Progenitor cell of endocrine pancreas (in vitro differentiated cells): ENCODE data around the gene C9orf43. TPM values are rescaled to one million over a fixed set of nuclear protein-coding genes. Genes with fewer than 3 reads are reported as not detected.
"Not testable (repeated sequence)": the region's sequence is repeated elsewhere in the genome, so short reads cannot be mapped to it uniquely, and the experiment has no call there.

Source experiments
- DNase-seq: peaks from one replicate; pipeline ENCODE4 v3.0.0; 2021; ENCODE audit warnings: low spot score; ENCODE audit not compliant: unreplicated experiment
- H3K27ac Mint-ChIP-seq: 2 replicates; pipeline ENCODE4 v1.8.0; 2021; ENCODE audit warnings: mild to moderate bottlenecking, moderate library complexity, mixed read lengths
- H3K27me3 Mint-ChIP-seq: 2 replicates; pipeline ENCODE4 v1.8.0; 2021; ENCODE audit warnings: mixed read lengths
- H3K36me3 Mint-ChIP-seq: 2 replicates; pipeline ENCODE4 v1.8.0; 2022; ENCODE audit warnings: mixed read lengths; ENCODE audit not compliant: insufficient read depth
- H3K4me1 Mint-ChIP-seq: 2 replicates; pipeline ENCODE4 v1.8.0; 2021; ENCODE audit warnings: low read depth, mixed read lengths
- H3K4me3 Mint-ChIP-seq: 2 replicates; pipeline ENCODE4 v1.8.0; 2021; ENCODE audit warnings: low read depth, mild to moderate bottlenecking, moderate library complexity, mixed read lengths
- H3K9me3 Mint-ChIP-seq: 2 replicates; pipeline ENCODE4 v1.8.0; 2021; ENCODE audit warnings: low read depth, mixed read lengths
- CTCF ChIP-seq: fragments of 200-600 bp; sonication (generic); IDR thresholded peaks from one replicate; pipeline ENCODE4 v1.5.0; 2021; ENCODE audit warnings: antibody characterized with exemption, mild to moderate bottlenecking; ENCODE audit not compliant: unreplicated experiment
- total RNA-seq: library from RNA; stranded (reverse); gene quantifications from 2 replicates; pipeline ENCODE4 v1.2.1, GENCODE V29; 2021

C9orf43 gene
- total RNA-seq, 1 donor from 2014 or later = 1.6 TPM

GRCh38 chr9:113403646-113404045, 6.9 kb upstream of the C9orf43 start:
- Mint-ChIP-seq H3K27me3 (no peaks in the 10 kb centered on the region), H3K36me3 (peaks cover 10% of the 10 kb centered on the region), H3K4me1 (peaks cover 24% of the 10 kb centered on the region), H3K4me3 (no peak overlapping the region), H3K9me3 (no peaks in the 10 kb centered on the region), H3K27ac (no peak overlapping the region)
- no peak for TF ChIP-seq CTCF
- DNase-seq = no peak

GRCh38 chr9:113406353-113406752, 4.2 kb upstream of the C9orf43 start:
- not testable (repeated sequence) for DNase-seq, H3K27ac Mint-ChIP-seq, H3K9me3 Mint-ChIP-seq, H3K4me3 Mint-ChIP-seq, H3K27me3 Mint-ChIP-seq
- Mint-ChIP-seq H3K36me3 (peaks cover 15% of the 10 kb centered on the region), H3K4me1 (peaks cover 16% of the 10 kb centered on the region)

- Mint-ChIP-seq H3K36me3 (peaks cover 15% of the 10 kb centered on the region), H3K27ac (peak overlapping the region; percentile 87), H3K4me3 (peak overlapping the region; percentile 64), H3K4me1 (peaks cover 11% of the 10 kb centered on the region)
- not testable (repeated sequence) for H3K27me3 Mint-ChIP-seq, H3K9me3 Mint-ChIP-seq
- DNase-seq = peak; percentile 42
- peak; percentile 80 for TF ChIP-seq CTCF
Measured at GRCh38 chr9:113406873-113407511, 3.6 kb upstream of the C9orf43 start.

GRCh38 chr9:113409481-113409880, 1.1 kb upstream of the C9orf43 start:
- Mint-ChIP-seq H3K4me1 (peaks cover 11% of the 10 kb centered on the region), H3K27ac (peak overlapping the region; percentile 99), H3K36me3 (peaks cover 15% of the 10 kb centered on the region), H3K4me3 (peak overlapping the region; percentile 98), H3K27me3 (no peaks in the 10 kb centered on the region), H3K9me3 (no peaks in the 10 kb centered on the region)
- no peak for TF ChIP-seq CTCF
- no peak for DNase-seq

GRCh38 chr9:113409883-113410206, 702 bp upstream of the C9orf43 start:
- DNase-seq = no peak
- Mint-ChIP-seq H3K27ac (peak overlapping the region; percentile 99), H3K27me3 (no peaks in the 10 kb centered on the region), H3K4me3 (peak overlapping the region; percentile 98), H3K4me1 (peaks cover 11% of the 10 kb centered on the region), H3K9me3 (no peaks in the 10 kb centered on the region), H3K36me3 (peaks cover 15% of the 10 kb centered on the region)
- TF ChIP-seq CTCF = no peak

GRCh38 chr9:113416149-113416721, 5.7 kb downstream of the C9orf43 start:
- Mint-ChIP-seq H3K36me3 (no peaks in the 10 kb centered on the region), H3K4me1 (no peaks in the 10 kb centered on the region), H3K27ac (no peak overlapping the region), H3K27me3 (no peaks in the 10 kb centered on the region), H3K4me3 (no peak overlapping the region), H3K9me3 (no peaks in the 10 kb centered on the region)
- TF ChIP-seq CTCF = no peak
- DNase-seq = no peak
